CD4-positive, alpha-beta memory T cell (primary cell): ENCODE data around the gene UBE2QL1. TPM values are rescaled to one million over a fixed set of nuclear protein-coding genes. Genes with fewer than 3 reads are reported as not detected.

Experiments
- CTCF ChIA-PET: fragments of 350-600 bp; sonication (Branson Sonifier 250); formaldehyde crosslinking; loops from one replicate; lab custom pipeline; 2021; ENCODE audit warnings: inconsistent platforms; ENCODE audit not compliant: partially characterized antibody; lab: Charles Lee
- POLR2A ChIA-PET: fragments of 350-600 bp; sonication (Branson Sonifier 250); formaldehyde crosslinking; loops from one replicate; lab custom pipeline; 2021; ENCODE audit not compliant: partially characterized antibody; lab: Charles Lee
- DNase-seq, 5 donors: peaks; one replicate each; pipeline versions ENCODE4 v3.0.0 to v3.0.0-alpha.2; 2020 to 2022; ENCODE audit warnings: mixed read lengths in 1 of 5
- H3K27ac ChIP-seq: one replicate; pipeline ENCODE4 v1.7.0; 2013; ENCODE audit warnings: low read depth, low read length
- H3K27me3 ChIP-seq: 2 replicates; pipeline ENCODE4 v1.7.0; 2013; ENCODE audit warnings: mild to moderate bottlenecking, low read length, moderate library complexity; ENCODE audit not compliant: insufficient read depth
- H3K36me3 ChIP-seq: 2 replicates; pipeline ENCODE4 v1.7.0; 2013; ENCODE audit warnings: mild to moderate bottlenecking, low read length, moderate library complexity; ENCODE audit not compliant: insufficient read depth
- H3K4me1 ChIP-seq: 2 replicates; pipeline ENCODE4 v1.7.0; 2013; ENCODE audit warnings: mild to moderate bottlenecking, low read length, moderate library complexity; ENCODE audit not compliant: insufficient read depth
- H3K4me3 ChIP-seq, 2 donors: one replicate each; pipeline ENCODE4 v1.7.0; 2013; ENCODE audit warnings: low read length in 2 of 2, mild to moderate bottlenecking in 1 of 2
- H3K9me3 ChIP-seq, 2 donors: one replicate each; pipeline ENCODE4 v1.7.0; 2013; ENCODE audit warnings: low read length in 2 of 2, control low read depth in 1 of 2; ENCODE audit not compliant: control insufficient read depth in 1 of 2
- H3K27ac Mint-ChIP-seq, 7 donors: one replicate each; pipeline ENCODE4 v1.8.0; 2020 to 2021; ENCODE audit warnings: mixed read lengths in 7 of 7, mild to moderate bottlenecking in 6 of 7, inconsistent platforms in 3 of 7, moderate library complexity in 3 of 7
- H3K27me3 Mint-ChIP-seq, 2 donors: one replicate each; pipeline ENCODE4 v1.8.0; 2020 to 2021; ENCODE audit warnings: mixed read lengths in 2 of 2
- H3K36me3 Mint-ChIP-seq, 2 donors: one replicate each; pipeline ENCODE4 v1.8.0; 2020 to 2021; ENCODE audit warnings: mixed read lengths in 2 of 2, inconsistent platforms in 1 of 2, mild to moderate bottlenecking in 1 of 2
- H3K4me1 Mint-ChIP-seq, 4 donors: one replicate each; pipeline ENCODE4 v1.8.0; 2020 to 2021; ENCODE audit warnings: mixed read lengths in 4 of 4, mild to moderate bottlenecking in 1 of 4
- H3K4me3 Mint-ChIP-seq, 8 donors: one replicate each; pipeline ENCODE4 v1.8.0; 2020 to 2021; ENCODE audit warnings: mixed read lengths in 8 of 8, mild to moderate bottlenecking in 7 of 8, moderate library complexity in 6 of 8, inconsistent platforms in 3 of 8
- H3K9me3 Mint-ChIP-seq, 8 donors: one replicate each; pipeline ENCODE4 v1.8.0; 2020 to 2021; ENCODE audit warnings: mixed read lengths in 8 of 8, mild to moderate bottlenecking in 5 of 8, inconsistent platforms in 3 of 8, moderate library complexity in 1 of 8
- intact Hi-C: fragments of 100-400 bp; cut with micrococcal nuclease; formaldehyde crosslinking; loops from one replicate; pipeline ENCODE4 v1.15.1; 2023
- polyA plus RNA-seq, 2 donors: library from polyadenylated mRNA; unstranded; fragments of 300-500 nt; fragmentation: Illumina TruSeq; gene quantifications; one replicate each; pipeline ENCODE4 v1.2.3, GENCODE V29; 2021
- total RNA-seq, 2 experiments: library from RNA; stranded (reverse); gene quantifications; one replicate each; pipeline ENCODE4 v1.2.3, GENCODE V29; 2021

The UBE2QL1 gene
- total and polyA plus RNA-seq, 4 experiments from 2014 or later, result not detected

DNA sequence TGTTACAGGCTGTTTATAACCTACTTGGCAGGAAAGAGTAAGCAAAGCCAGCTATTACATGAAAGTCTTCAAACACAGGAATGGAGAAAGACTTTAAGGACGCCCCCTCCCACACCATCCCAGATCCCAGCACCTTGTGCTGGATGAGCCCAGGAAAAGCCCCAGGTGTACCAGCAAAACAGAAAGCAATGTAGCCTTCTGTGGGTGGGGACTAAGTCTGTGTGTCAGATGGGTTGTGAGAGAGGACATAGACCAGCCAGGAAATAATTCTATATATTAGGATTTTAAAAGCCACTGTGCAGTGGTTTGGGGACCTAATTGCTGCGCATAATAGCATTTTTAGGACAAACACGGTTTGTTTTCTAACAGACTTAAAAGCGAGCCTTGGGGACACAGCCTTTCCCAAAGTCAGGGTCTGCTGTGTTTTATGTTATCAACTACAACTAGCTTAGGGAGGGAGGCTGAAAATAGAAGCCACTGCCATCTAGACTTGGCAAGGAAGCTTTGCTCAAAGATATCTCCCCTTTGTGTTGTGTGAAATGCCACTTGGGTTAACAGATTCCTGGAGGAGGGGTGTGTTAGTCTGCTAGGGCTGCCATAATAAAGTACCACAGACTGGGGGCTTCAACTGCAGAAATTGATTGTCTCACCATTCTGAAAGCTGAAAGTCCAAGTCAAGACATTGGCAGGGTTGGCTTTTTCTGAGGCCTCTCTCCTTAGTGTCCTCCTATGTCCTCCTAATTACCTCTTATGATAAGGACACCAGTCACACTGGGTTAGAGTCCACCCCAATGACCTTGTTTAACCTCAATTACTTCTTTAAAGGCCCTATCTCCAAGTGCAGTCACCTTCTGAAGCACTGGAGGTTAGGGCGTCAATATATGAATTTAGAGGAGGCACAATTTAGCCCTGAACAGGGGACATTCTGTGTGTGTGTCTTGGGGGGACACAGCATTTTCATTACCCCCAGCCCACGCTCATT is 17.2 kb upstream of the UBE2QL1 start:
- Mint-ChIP-seq H3K4me3 (no peak overlapping the region), H3K27ac (no peak overlapping the region), H3K27me3 (peaks cover 27 to 36% of the 10 kb centered on the region in 2 donors), H3K4me1 (no peaks in the 10 kb centered on the region), H3K36me3 (no peaks in the 10 kb centered on the region), H3K9me3 (peaks cover 0 to 2% (median 0%) of the 10 kb centered on the region in 8 donors)
- H3K27ac ChIP-seq, result no peak overlapping the region
- no peaks in the 10 kb centered on the region for H3K36me3 ChIP-seq
- H3K9me3 ChIP-seq, result no peaks in the 10 kb centered on the region
- ChIA-PET POLR2A (no interaction called here), CTCF (no interaction called here)
- peaks cover 4% of the 10 kb centered on the region for H3K27me3 ChIP-seq
- no peaks in the 10 kb centered on the region for H3K4me1 ChIP-seq
- intact Hi-C loops, result no loop called here
- no peak overlapping the region for H3K4me3 ChIP-seq
- DNase-seq, result no peak

GRCh38 chr5:6432206-6432605 is 16.5 kb upstream of the UBE2QL1 start:
- Histone ChIP-seq H3K27ac (no peak overlapping the region), H3K4me1 (no peaks in the 10 kb centered on the region), H3K4me3 (no peak overlapping the region), H3K36me3 (no peaks in the 10 kb centered on the region), H3K9me3 (no peaks in the 10 kb centered on the region), H3K27me3 (peaks cover 4% of the 10 kb centered on the region)
- intact Hi-C loops, result no loop called here
- H3K27ac Mint-ChIP-seq, result no peak overlapping the region
- H3K4me1 Mint-ChIP-seq, result no peaks in the 10 kb centered on the region
- H3K27me3 Mint-ChIP-seq, result peaks cover 27 to 38% of the 10 kb centered on the region in 2 donors
- H3K9me3 Mint-ChIP-seq, result peaks cover 0 to 2% (median 0%) of the 10 kb centered on the region in 8 donors
- H3K4me3 Mint-ChIP-seq, result no peak overlapping the region
- no peak for DNase-seq
- POLR2A ChIA-PET, result no interaction called here
- H3K36me3 Mint-ChIP-seq, result no peaks in the 10 kb centered on the region
- CTCF ChIA-PET, result no interaction called here

GRCh38 chr5:6434731-6435130 is 13.9 kb upstream of the UBE2QL1 start:
- Mint-ChIP-seq H3K27ac (no peak overlapping the region), H3K36me3 (no peaks in the 10 kb centered on the region), H3K9me3 (peaks cover 0 to 2% (median 0%) of the 10 kb centered on the region in 8 donors), H3K27me3 (peaks cover 28 to 34% of the 10 kb centered on the region in 2 donors), H3K4me1 (no peaks in the 10 kb centered on the region), H3K4me3 (no peak overlapping the region)
- Histone ChIP-seq H3K27ac (no peak overlapping the region), H3K9me3 (no peaks in the 10 kb centered on the region), H3K4me1 (no peaks in the 10 kb centered on the region), H3K4me3 (no peak overlapping the region), H3K36me3 (no peaks in the 10 kb centered on the region), H3K27me3 (peaks cover 4% of the 10 kb centered on the region)
- CTCF ChIA-PET, result interaction anchor here (1.2 to 1.5 kb wide), 2 partner anchors 118 to 1292 kb away, joined by 3 read pairs; no protein-coding TSS in a partner anchor
- POLR2A ChIA-PET, result no interaction called here
- intact Hi-C loops, result no loop called here
- no peak for DNase-seq

GRCh38 chr5:6435356-6435755 is 13.3 kb upstream of the UBE2QL1 start:
- peaks cover 0 to 7% (median 2%) of the 10 kb centered on the region in 8 donors for H3K9me3 Mint-ChIP-seq
- intact Hi-C loops, result no loop called here
- Histone ChIP-seq H3K27me3 (peaks cover 4% of the 10 kb centered on the region), H3K4me1 (no peaks in the 10 kb centered on the region), H3K27ac (no peak overlapping the region), H3K4me3 (no peak overlapping the region), H3K36me3 (no peaks in the 10 kb centered on the region), H3K9me3 (no peaks in the 10 kb centered on the region)
- peaks cover 28 to 36% of the 10 kb centered on the region in 2 donors for H3K27me3 Mint-ChIP-seq
- ChIA-PET CTCF (interaction anchor here (1.2 to 1.5 kb wide), 2 partner anchors 118 to 1293 kb away, joined by 3 read pairs; no protein-coding TSS in a partner anchor), POLR2A (no interaction called here)
- H3K27ac Mint-ChIP-seq, result peak overlapping the region in 1 of 7 donors; percentile 36
- no peaks in the 10 kb centered on the region for H3K4me1 Mint-ChIP-seq
- peak in 1 of 5 donors; percentile 8 for DNase-seq
- H3K4me3 Mint-ChIP-seq, result peak overlapping the region in 1 of 8 donors; percentile 12
- H3K36me3 Mint-ChIP-seq, result no peaks in the 10 kb centered on the region

GRCh38 chr5:6436715-6437331 is 11.8 kb upstream of the UBE2QL1 start:
- H3K36me3 ChIP-seq, result no peaks in the 10 kb centered on the region
- Mint-ChIP-seq H3K27ac (no peak overlapping the region), H3K4me1 (no peaks in the 10 kb centered on the region), H3K9me3 (peaks cover 0 to 17% (median 6%) of the 10 kb centered on the region in 8 donors), H3K4me3 (no peak overlapping the region), H3K36me3 (no peaks in the 10 kb centered on the region), H3K27me3 (peaks cover 24 to 39% of the 10 kb centered on the region in 2 donors)
- no peaks in the 10 kb centered on the region for H3K9me3 ChIP-seq
- no peak for DNase-seq
- ChIA-PET POLR2A (no interaction called here), CTCF (no interaction called here)
- no peak overlapping the region for H3K4me3 ChIP-seq
- H3K27ac ChIP-seq, result no peak overlapping the region
- no peaks in the 10 kb centered on the region for H3K4me1 ChIP-seq
- peaks cover 4% of the 10 kb centered on the region for H3K27me3 ChIP-seq
- intact Hi-C loops, result no loop called here

DNA sequence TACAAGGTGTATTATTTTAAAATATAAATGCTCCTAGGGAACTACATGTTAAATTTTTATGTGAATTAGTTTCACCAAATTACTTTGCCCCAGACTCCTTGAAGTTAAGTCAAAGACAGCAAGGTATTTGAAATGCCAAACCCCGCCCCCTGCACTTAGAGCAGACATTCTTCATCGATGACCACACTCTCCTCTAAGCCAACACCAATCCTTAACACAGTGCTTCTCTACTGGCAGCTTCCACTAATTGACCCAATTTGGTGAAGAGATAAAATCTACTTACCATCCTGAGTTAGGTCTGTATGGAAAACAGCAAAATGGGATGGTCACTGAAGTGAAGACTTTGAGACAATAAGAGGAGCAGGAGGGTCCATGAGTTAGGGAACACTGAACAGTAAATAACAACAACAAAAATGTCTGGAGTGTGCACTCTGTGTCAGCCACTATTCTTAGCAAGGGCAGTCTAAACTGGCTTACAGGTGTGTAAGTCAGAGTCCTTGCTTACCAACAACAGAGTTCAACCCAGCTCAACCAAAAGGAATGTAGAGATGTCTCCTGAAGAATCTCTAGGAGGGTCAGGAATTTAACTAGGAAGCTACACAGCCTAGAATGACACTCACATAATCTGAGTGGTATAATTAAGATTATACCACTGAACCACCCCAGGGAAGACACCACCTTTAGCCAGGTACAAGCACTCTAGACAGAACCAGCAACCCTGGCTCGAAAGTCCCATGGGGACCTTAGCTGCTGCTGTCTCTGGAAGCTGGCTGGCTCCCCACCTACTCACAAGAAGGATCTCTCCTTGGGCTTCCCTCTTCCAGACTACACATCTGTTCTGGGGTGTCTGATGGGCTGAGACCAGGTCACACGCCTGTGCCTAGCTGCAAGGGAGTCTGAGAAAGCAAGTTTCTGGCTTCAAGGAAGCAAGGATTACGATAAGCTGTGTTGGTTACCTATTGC is 8.8 kb upstream of the UBE2QL1 start:
- Histone ChIP-seq H3K36me3 (no peaks in the 10 kb centered on the region), H3K4me1 (no peaks in the 10 kb centered on the region), H3K9me3 (no peaks in the 10 kb centered on the region), H3K27me3 (peaks cover 4% of the 10 kb centered on the region), H3K27ac (no peak overlapping the region), H3K4me3 (no peak overlapping the region)
- H3K4me1 Mint-ChIP-seq, result no peaks in the 10 kb centered on the region
- H3K27me3 Mint-ChIP-seq, result peaks cover 24 to 35% of the 10 kb centered on the region in 2 donors
- ChIA-PET POLR2A (no interaction called here), CTCF (no interaction called here)
- H3K9me3 Mint-ChIP-seq, result peaks cover 3 to 25% (median 10%) of the 10 kb centered on the region in 8 donors
- no peak overlapping the region for H3K27ac Mint-ChIP-seq
- no peak for DNase-seq
- H3K4me3 Mint-ChIP-seq, result no peak overlapping the region
- no peaks in the 10 kb centered on the region for H3K36me3 Mint-ChIP-seq
- intact Hi-C loops, result no loop called here
